ENCODE data around the gene SMARCA4. TPM values are rescaled to one million over a fixed set of nuclear protein-coding genes. Genes with fewer than 3 reads are reported as not detected.

The SMARCA4 gene
- total RNA-seq, 4 donors from 2014 or later, result 48.0 to 78.2 (median 53.9) TPM

GRCh38 chr19:10971107-10971726 lies 10.4 kb downstream of the SMARCA4 start:
- intact Hi-C loops (cut with DNase I), result no loop called here
- no peaks in the 10 kb centered on the region for H3K27me3 ChIP-seq
- no peak for DNase-seq (ENCODE audit: extremely low spot score)

GRCh38 chr19:10975374-10976130 lies 14.7 kb downstream of the SMARCA4 start:
- H3K27me3 ChIP-seq, result no peaks in the 10 kb centered on the region
- H3K4me1 ChIP-seq, result peaks cover 26 to 48% (median 43%) of the 10 kb centered on the region in 4 donors
- H3K27ac ChIP-seq (replicated peaks in 1 of 4), result peak overlapping the region; percentile 67 to 81 (median 68)
- no peaks in the 10 kb centered on the region for H3K9me3 ChIP-seq
- peak overlapping the region; percentile 5 to 45 (median 22) for H3K4me3 ChIP-seq
- H3K36me3 ChIP-seq, result no peaks in the 10 kb centered on the region
- DNase-seq (ENCODE audit: extremely low spot score), result no peak
- peak in 1 of 2 donors; percentile 9 for TF ChIP-seq POLR2AphosphoS5 (IDR thresholded peaks at IDR 0.05)
- TF ChIP-seq POLR2A (IDR thresholded peaks at IDR 0.05; ENCODE audit: low read depth), result no peak
- intact Hi-C loops (cut with DNase I), result loop anchor here (5.0 kb wide), 1 partner anchor 33 kb away; no protein-coding TSS in a partner anchor
- WGBS, result 57% methylated on average over 19 of the region's 19 CpGs

More at GRCh38 chr19:10971107-10971726, 10.4 kb downstream of the SMARCA4 start:
- H3K36me3 ChIP-seq, result no peaks in the 10 kb centered on the region
- WGBS, result 90% methylated on average over 8 of the region's 8 CpGs
- H3K4me1 ChIP-seq, result peaks cover 15 to 33% (median 24%) of the 10 kb centered on the region in 4 donors
- no peaks in the 10 kb centered on the region for H3K9me3 ChIP-seq
- TF ChIP-seq EP300 (IDR thresholded peaks at IDR 0.05) (no peak), CTCF (IDR thresholded peaks at IDR 0.05) (no peak), POLR2A (IDR thresholded peaks at IDR 0.05; ENCODE audit: low read depth) (no peak), POLR2AphosphoS5 (IDR thresholded peaks at IDR 0.05) (no peak)
- no peak overlapping the region for H3K4me3 ChIP-seq
- H3K27ac ChIP-seq (replicated peaks in 1 of 4), result no peak overlapping the region

GRCh38 chr19:10976131-10976892 lies 15.5 kb downstream of the SMARCA4 start:
- Histone ChIP-seq H3K27ac (replicated peaks in 1 of 4) (peak overlapping the region; percentile 67 to 81 (median 68)), H3K9me3 (no peaks in the 10 kb centered on the region), H3K36me3 (peaks cover 0 to 4% (median 0%) of the 10 kb centered on the region in 4 donors), H3K4me3 (peak overlapping the region; percentile 5 to 45 (median 22)), H3K27me3 (no peaks in the 10 kb centered on the region), H3K4me1 (peaks cover 26 to 51% (median 47%) of the 10 kb centered on the region in 4 donors)
- no peak for DNase-seq (ENCODE audit: extremely low spot score)
- 80% methylated on average over 14 of the region's 19 CpGs for WGBS
- TF ChIP-seq EP300 (IDR thresholded peaks at IDR 0.05), result no peak
- no peak for TF ChIP-seq POLR2A (IDR thresholded peaks at IDR 0.05; ENCODE audit: low read depth)
- intact Hi-C loops (cut with DNase I), result loop anchor here (5.0 kb wide), 1 partner anchor 34 kb away; no protein-coding TSS in a partner anchor

GRCh38 chr19:10977742-10978092 lies 16.9 kb downstream of the SMARCA4 start:
- H3K27ac ChIP-seq (replicated peaks in 1 of 4), result no peak overlapping the region
- WGBS, result 95% methylated on average over 5 of the region's 5 CpGs

GRCh38 chr19:10979951-10980381 lies 19.1 kb downstream of the SMARCA4 start:
- H3K4me3 ChIP-seq, result peak overlapping the region in 2 of 4 donors; percentile 6 to 12
- H3K27me3 ChIP-seq, result no peaks in the 10 kb centered on the region
- peaks cover 10 to 18% (median 14%) of the 10 kb centered on the region in 4 donors for H3K36me3 ChIP-seq
- WGBS, result 52% methylated on average over 12 of the region's 15 CpGs
- H3K27ac ChIP-seq (replicated peaks in 1 of 4), result peak overlapping the region in 3 of 4 donors; percentile 6 to 55 (median 33)
- no peaks in the 10 kb centered on the region for H3K9me3 ChIP-seq
- no peak for DNase-seq (ENCODE audit: extremely low spot score)
- TF ChIP-seq POLR2A (IDR thresholded peaks at IDR 0.05; ENCODE audit: low read depth), result no peak
- TF ChIP-seq CTCF (IDR thresholded peaks at IDR 0.05), result peak in 1 of 3 experiments; percentile 15
- no peak for TF ChIP-seq POLR2AphosphoS5 (IDR thresholded peaks at IDR 0.05)
- no peak for TF ChIP-seq EP300 (IDR thresholded peaks at IDR 0.05)
- peaks cover 26 to 57% (median 41%) of the 10 kb centered on the region in 4 donors for H3K4me1 ChIP-seq
- intact Hi-C loops (cut with DNase I), result loop anchor here (5.0 kb wide), 1 partner anchor 38 kb away; no protein-coding TSS in a partner anchor

More at GRCh38 chr19:10977742-10978092, 16.9 kb downstream of the SMARCA4 start:
- Histone ChIP-seq H3K27me3 (no peaks in the 10 kb centered on the region), H3K36me3 (peaks cover 0 to 8% (median 0%) of the 10 kb centered on the region in 4 donors), H3K4me3 (no peak overlapping the region), H3K9me3 (no peaks in the 10 kb centered on the region), H3K4me1 (peaks cover 26 to 58% (median 51%) of the 10 kb centered on the region in 4 donors)
- intact Hi-C loops (cut with DNase I), result loop anchor here (5.0 kb wide), 1 partner anchor 35 kb away; no protein-coding TSS in a partner anchor
- DNase-seq (ENCODE audit: extremely low spot score), result no peak
- TF ChIP-seq POLR2AphosphoS5 (IDR thresholded peaks at IDR 0.05), result no peak

All from esophagus muscularis mucosa (tissue), 4 donors.